Loucy (cell line): Measurements from ENCODE around the gene IL10RA.

ENCODE experiments used
- CTCF ChIP-seq: fragments of 200-600 bp; sonication (generic); conservative IDR thresholded peaks from 2 replicates; pipeline ENCODE4 v1.5.1; 2014; ENCODE audit warnings: mild to moderate bottlenecking, antibody characterized with exemption, low read length
- EZH2phosphoT487 ChIP-seq: fragments of 200-600 bp; IDR thresholded peaks from 2 replicates; pipeline ENCODE4 v1.6.1; 2018; ENCODE audit warnings: antibody characterized with exemption, mild to moderate bottlenecking, moderate library complexity, borderline replicate concordance

- TF ChIP-seq CTCF: no peak
- TF ChIP-seq EZH2phosphoT487: no peak
These were observed 29.2 kb downstream of the IL10RA start for GRCh38 chr11:118015385-118015841.
